Uterus (tissue), 2 donors: ENCODE results near the gene TEN1.

Experiments used
- CTCF ChIP-seq, 4 experiments: fragments of 200-600 bp in 2 of 4; fragments of 450-650 bp in 2 of 4; sonication (generic) in 2 of 4; IDR thresholded peaks; one replicate each; pipeline ENCODE4 v1.5.1; 2016 to 2019; ENCODE audit warnings: antibody characterized with exemption in 4 of 4, mild to moderate bottlenecking in 2 of 4, moderate library complexity in 1 of 4
- POLR2A ChIP-seq, 2 donors: fragments of 450-650 bp; IDR thresholded peaks; one replicate each; pipeline ENCODE4 v1.6.1; 2016; ENCODE audit warnings: antibody characterized with exemption in 2 of 2, mild to moderate bottlenecking in 1 of 2, moderate library complexity in 1 of 2

- no peak for TF ChIP-seq CTCF (IDR thresholded peaks at IDR 0.05)
- no peak for TF ChIP-seq POLR2A (IDR thresholded peaks at IDR 0.05)
Measured at GRCh38 chr17:76040376-76040775, 61.3 kb downstream of the TEN1 start.
